Hematopoietic multipotent progenitor cell treated with erythropoietin and hydrocortisone succinate and interleukin-3 and kit ligand, for 15 days (in vitro differentiated cells): ENCODE results near the gene GSN.

Source experiments
- DNase-seq: peaks from one replicate; pipeline ENCODE4 v3.0.0-alpha.2; 2015; ENCODE audit warnings: low spot score

Gene GSN

DNA sequence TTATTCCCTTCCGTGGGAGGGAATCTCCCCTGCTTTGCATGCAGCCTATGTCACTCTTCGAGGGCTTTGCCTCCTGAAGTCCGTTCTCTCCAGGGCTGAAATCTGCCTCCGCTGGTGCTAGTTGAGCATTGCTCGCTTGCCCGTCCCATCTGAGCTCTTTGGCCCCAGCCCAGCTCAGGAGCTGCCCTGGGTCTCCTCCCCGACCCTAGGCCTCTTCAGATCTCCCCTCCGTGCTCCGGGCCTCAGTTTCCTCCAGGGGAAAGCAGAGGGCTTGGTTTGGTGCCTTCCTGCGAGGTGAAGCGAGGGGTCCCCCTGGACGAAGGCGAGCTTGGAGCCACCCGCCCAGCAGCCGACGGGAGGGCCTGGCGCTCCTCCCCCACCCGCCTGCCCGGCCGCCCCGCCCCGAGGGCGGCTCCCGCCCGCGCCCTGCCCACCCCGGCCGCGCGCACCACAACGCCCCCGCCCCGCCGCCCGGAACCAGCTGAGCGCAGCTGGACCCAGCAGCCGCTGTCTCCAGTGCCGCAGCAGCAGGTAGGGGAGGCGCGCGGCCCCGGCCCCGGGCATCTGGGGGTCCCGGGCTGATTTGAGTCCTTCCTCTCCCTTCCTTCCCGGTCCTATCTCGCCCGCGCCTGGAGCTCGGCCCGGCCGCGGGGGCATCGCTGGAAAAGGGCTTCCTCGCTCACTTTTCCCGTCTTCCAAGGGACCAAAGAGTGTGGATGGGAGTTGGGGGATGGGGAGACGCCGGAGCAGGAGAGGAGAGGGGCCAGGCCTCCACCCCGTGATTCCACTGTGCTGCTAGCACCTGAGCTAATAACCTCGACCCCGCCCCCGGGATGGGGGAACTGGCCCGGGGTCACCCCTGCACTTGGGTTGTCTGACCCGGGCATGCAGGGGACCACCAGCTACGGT is at the start of gene GSN:
TSS of gene GSN (plus strand) at position 474 of the 909 bp plus-strand sequence. CDS start 33,810 bp downstream, outside the sequence.
- DNase-seq: peak; percentile 49

DNA sequence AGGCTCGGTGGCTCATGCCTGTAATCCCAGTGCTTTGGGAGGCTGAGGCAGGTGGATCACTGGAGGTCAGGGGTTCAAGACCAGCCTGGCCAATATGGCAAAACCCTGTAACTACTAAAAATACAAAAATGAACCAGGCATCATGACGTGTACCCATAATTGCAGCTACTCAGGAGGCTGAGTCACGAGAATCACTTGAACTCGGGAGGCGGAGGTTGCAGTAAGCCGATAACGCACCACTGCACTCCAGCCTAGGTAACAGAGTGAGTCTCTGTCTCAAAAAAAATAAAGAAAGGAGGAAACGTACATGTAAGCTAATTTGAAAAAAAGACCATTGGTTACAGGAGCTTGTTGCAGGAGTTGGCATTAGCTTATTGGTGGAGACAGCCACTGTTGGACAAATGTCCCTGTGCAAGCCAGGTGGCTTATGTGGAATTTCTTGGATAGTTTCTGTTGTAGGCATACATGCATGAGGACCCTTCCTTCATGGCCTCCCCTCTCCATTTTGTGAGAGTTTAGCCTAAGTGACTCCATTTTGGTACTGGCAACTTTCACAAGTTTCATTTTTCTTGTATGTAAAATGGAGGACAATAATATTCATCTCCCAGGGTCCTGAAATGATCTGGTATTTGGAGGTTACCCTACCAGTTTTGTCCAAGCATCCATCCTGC is 49.5 kb upstream of the GSN start:
- no peak for DNase-seq

GRCh38 chr9:121219530-121219929 is 48.4 kb upstream of the GSN start:
- DNase-seq: no peak

GRCh38 chr9:121220996-121221663 is 46.8 kb upstream of the GSN start:
- DNase-seq: no peak

- DNase-seq: no peak
Observed at GRCh38 chr9:121221664-121222055, 46.3 kb upstream of the GSN start.

DNA sequence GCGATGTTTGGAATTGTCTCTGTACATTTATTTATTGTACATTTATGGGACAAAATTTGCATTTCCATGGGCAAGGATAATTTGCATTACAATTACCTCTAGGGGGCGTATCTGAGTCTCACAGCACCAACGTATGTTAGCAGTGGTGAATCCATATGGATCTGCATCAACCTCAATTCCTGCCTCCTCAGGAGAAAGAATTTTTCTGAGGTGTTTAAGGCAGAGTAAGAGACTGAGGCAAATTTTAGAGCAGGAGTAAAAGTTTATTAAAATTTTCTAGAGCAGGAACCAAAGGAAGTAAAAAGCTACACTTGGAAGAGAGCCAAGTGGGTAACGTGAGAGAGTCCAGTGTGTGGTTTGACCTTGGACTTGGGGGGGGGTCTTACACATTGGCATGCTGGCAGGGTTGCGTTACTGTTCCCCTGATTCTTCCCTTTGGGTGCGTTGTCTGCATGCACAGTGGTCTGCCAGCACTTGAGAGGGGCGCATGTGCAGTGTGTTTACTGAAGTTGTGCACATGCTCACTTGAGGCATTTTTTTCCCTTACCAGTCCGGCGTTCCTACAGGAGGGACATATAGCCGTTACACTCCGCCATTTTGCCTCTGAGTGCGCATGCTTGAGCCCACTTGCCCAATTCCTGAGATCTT is 45.3 kb upstream of the GSN start:
- peak; percentile 71 for DNase-seq

DNA sequence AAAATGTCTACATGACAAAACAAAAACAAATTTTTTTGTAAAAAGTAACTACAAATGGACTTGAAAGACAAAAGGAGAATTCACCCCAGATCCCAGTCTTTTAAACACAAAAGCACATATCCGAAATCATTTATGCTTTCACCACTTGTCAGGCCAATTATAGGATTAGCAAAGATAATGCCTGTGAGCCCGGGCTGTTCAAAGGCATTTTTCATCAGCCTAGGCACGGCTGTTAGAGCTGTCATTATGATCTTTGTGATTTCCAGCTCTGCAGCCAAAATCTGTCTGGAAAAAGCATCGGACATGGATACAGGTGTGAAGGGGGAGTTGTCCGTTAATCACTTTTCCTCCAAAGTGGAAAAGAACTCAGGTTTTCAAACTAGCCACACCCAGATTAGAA is 42.7 kb upstream of the GSN start:
- no peak for DNase-seq

- no peak for DNase-seq
Observed at GRCh38 chr9:121226175-121226574, 41.8 kb upstream of the GSN start.

DNA sequence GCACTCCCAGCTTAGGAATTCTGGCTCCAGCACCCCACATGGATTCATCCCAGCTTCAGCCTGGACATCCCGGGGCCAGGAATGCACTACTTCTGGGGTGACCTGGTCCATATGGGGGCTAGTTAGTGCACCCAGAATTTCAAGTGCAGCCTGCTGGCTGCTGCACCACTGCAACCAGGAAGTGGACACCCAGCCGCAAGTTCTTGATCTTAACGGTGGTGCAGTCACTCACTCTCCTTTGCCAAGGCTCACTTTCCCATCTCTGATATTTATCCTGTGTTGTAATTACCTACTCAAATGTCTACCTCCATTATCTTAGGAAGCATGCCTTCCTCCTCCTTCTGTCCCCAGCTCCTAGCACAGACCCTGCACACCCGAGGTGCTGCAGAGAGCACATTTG is 40.1 kb upstream of the GSN start:
- DNase-seq: no peak

GRCh38 chr9:121230256-121230655 is 37.7 kb upstream of the GSN start:
- DNase-seq: no peak

GRCh38 chr9:121232251-121232650 is 35.7 kb upstream of the GSN start:
- DNase-seq: no peak

DNA sequence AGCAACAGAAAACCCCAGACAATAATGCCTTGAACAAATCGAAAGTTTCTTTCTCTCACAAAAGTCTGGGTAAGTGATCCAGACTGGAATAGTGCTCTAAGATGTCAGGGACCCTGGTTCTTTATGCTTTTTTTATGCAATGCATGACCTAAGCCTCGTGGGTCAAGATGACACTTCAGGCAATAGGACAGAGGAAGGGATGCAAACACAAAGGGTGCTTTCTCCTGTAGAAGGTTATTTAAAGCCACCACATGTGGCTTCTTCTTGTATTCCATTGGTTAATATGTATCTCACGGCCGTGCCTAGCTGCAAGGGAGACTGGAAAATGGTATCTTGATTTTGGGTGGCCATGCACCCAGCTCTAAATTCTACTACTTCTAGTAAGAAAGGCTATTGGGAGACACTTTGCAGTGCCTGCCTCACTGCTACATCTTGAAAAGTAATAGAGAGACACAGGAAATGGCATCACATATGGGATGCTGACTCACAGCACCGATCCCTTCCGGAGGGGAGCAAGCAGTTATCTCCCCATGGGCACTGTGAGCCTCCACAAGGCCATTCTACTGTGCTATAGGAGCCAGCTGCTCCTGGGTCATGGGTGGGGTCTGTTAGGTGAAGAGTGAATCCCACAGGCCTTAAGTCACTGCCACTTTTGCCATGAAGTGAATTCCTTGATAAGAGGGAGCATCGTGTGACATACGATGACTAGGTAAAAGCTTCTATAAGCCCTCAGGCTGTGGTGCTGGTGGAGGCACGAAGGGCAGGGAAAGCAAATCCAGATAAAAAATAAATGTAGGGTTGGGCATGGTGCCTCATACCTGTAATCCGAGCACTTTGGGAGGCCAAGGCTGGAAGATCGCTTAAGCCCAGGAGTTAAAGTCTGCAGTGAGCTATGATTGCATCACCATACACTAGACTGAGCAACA is 33.8 kb upstream of the GSN start:
- no peak for DNase-seq

DNA sequence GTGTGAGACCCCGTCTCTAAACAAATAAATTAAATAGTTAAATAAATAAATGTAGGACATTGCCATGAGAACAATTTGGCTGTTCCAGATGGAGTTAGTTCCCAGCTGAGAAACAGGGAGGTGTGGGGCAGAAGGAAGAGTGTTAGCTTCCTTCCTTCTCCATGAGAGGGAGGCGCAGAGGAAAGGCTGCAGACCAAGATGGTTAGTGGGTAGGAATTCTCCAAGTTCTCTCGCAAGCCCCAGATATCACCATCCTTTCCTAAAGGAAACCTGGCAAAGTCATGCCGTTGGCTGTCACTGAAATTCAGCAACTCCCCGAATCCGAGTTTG is 33.2 kb upstream of the GSN start:
- no peak for DNase-seq

GRCh38 chr9:121235512-121235911 is 32.5 kb upstream of the GSN start:
- DNase-seq: no peak

DNA sequence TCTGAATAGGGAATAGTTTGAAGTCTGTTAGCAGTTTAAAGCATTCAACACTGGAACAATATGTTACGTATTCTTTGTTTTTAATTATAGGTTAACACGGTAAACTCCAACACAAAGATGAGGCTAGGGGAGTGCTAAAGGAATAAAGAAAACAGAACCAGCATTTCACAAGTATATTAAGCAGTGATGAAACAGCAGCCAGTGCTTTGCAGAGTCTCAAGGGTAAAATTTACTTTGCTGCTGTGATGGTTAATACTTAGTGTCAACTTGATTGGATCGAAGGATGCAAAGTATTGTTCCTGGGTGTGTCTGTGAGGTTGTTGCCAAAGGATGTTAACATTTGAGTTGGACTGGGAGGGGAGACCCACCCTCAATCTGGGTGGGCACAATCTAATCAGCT is 30.0 kb upstream of the GSN start:
- DNase-seq: no peak

DNA sequence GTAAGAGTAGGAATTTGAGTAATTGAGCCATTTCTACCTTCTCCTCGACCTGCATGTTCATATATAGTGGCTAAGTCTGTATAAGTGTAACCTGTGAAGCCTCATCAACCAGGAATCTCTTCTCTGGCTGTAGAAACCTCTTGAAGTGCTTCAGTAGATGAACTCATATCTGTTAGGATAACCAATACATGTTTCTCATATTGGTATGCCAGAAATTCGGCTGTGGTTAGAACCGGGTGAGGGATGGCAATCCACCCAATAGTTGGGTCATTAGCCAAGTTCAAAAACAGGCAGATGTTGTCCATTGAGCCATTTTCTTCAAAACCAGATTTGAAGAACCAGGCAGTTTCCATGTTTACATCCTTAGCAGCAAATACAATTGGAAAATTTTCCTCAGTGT is 28.9 kb upstream of the GSN start:
- DNase-seq: no peak

GRCh38 chr9:121239851-121240250 is 28.1 kb upstream of the GSN start:
- DNase-seq: no peak

DNA sequence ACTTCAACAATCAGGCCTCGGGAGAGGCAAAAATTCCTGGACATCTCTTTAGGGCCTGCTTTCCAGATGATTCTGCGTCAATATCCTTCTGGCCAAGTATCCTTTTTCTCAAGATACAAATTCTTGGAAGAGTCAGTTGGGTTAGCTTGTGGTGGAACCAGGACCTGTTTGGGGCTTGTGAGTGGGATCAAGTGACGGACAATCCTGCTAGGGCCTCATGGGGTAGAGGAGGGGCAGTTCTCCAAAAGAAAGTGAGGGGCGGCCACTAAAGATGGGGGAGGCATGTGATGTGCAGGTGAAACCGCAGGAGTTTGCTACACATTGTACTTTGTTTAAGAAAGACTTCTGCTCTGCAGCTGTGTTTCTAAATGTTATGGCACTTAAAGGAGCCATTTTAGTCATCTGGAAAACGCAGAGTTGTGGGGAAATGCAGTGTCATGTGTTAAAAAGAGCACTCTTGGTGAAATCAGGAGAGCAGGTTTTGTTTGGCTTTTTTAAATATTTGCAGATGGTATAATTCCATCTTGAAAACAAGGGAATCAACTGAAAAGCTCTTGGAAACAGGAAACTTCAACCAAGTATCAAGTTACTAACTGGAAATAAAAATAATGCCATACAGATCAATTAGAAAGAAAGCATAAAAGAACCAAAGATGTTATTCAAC is 27.4 kb upstream of the GSN start:
- no peak for DNase-seq

- DNase-seq: no peak
Observed at GRCh38 chr9:121242219-121242958, 25.6 kb upstream of the GSN start.

DNA sequence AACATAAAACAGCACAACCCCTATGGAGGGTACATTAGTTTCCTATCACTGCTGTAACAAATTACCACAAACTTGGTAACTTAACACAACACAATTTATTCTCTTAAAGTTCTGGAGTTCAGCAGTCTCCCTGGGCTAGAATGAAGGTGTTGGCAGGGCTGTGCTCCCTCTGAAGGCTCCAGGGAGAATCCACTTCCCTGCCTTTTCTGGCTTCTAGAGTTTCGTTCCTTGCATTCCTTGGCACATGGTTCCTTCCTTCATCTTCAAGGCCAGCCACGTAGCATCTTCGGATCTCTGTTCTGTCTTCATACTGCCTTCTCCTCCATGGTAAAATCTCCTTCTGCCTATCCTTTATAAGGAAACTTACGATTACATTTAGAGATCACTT is 25.0 kb upstream of the GSN start:
- DNase-seq: no peak
